ENCODE data around the gene TASP1.

TASP1 gene

DNA sequence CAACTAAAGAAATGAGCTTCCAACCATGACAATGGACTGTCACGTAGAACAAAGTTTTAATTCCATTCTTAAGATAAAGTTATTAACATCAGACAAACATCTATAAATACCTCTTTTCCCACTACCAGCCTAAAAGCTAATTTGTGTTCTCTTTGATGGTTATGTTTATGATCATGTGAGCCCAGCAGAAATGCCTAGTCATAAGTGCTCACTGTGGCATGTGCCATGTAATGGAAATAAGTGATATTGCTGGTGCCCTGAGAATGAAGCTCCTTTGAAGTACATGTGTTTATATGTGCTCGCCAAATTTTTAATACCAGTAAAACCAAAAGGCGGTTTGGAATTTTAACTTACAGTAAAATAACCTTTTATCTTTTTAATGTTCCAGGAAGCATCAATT lies 211.9 kb downstream of the TASP1 start:
- no peak for DNase-seq

DNA sequence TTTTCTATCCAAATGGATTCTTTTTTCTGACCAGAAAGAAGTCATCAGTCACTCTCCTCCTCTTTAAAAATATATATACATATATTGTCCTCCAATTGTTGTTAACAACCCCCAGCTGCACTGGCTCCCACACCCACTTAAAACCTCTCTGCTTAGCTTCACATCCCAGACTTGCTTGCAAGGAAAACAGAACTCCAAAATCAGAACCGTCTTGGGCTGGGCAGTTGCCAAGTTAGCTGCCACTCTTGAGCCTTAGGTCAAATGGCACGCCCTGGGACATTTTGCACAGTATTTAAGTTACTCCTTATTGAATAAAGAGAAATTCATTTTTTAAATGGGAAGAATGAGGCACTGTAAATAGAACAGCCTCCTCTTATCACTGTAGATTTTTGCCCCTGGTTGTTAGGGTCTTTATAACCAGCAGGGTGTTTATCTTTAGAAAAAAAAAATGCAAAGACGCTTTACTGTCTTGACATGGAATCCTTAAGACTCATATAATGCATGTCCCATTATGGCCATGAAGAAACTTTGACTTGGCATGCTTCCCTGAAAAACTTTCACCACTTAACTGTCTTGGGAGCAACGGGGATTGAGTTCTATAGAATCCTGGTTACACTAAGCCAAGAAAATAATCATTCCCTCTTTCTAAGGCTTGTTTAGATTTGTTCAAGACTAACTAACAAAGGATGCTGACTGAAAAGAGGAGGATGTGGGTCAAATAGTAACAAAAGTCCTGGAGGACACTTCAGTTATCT lies 213.2 kb downstream of the TASP1 start:
- DNase-seq: no peak

DNA sequence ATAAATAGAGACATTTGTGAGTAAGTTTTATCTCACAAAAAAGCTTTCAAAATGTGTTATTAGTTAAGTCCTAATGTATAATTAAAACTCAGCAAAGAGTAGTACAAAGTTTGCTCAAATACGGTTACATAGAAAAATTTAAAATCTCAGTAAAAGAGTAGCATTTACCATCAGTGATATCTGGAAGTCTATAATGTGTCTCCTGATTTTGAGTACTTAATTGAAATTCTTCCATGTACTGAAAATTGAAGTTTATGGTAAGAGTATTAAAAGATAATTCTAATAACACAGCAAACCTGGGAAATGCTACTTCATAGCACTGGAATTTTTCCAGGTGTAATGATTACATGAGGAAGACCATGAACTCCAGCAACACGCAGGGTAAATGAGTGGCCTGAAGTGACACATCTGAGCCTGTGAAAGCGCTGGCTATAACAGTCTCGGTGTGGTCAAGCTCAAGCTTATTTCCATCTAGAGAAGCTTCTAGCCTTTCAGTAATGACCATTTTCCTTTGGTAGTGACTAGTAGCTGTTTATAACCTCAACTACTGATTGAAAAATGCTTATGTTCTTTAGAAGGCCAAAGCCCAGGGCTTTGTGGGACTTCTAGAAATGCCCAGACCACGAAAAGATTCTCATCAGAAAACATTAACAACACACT lies 214.4 kb downstream of the TASP1 start:
- no peak for DNase-seq

DNA sequence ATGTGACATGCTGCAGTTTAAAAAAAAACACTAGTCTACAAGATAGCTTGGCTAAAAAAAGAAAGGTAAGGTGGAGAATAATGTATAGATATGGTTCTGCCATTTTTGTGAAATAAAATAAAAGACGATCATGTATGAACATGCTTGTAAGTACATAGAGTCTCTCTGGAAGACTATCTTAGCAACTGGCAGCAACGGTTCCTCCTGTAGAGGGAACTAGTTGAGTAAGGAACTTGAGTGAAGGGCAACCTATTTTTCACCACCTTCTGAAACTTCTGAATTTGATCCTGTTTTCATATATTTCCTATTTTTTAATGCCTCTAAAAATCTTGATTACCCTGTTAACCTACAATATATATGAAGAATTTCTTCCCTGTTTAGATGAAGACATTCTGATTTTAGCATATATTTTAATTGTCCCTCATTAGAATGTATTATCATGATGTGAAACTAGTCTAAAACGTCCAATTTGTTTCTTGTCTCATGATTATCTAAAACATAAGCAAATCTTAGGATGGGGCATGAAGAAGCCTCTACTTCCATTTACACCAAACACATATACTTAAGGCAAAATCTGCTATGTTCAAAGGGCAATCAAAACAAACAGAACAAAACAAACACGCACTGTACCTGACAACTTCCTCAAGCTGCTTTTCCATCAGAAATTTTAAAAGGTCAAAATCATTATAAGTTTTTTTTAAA lies 215.1 kb downstream of the TASP1 start:
- DNase-seq: no peak

DNA sequence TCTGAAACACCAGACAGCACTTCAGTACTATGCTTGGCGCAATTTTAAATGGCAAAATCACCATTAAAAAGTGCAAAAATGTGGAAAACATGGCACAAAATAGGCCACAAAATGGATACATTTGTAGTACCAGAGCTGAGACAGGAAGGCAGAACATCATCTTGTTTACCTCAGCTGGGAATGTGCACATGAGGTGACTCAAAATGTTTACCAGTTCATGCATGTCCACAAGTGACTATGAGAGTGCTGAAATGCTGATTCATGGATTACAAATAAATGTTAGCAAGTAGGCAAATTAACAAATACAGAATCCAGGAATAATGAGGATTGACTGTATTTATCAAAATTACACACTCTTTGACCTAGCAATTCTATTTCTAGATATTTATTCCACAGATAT lies 216.1 kb downstream of the TASP1 start:
- DNase-seq: no peak

DNA sequence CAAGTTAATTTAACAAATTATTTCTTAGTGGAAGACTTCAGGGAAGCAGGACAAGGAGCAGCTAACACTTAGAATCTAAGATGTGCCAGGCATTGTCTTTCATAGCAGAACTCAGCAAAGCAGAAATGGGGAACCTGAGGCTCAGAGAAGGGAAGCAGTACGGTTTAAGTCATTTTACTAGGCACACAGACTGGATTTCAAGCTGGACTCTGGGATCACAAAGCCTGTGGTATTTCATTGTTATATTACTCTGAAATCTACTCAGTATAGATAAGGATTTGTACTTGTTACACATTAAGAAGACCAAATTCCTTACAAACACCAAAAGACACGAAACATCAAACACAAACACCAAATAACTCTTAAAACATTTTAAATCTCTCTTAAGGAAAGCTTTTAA lies 218.1 kb downstream of the TASP1 start:
- no peak for DNase-seq

DNA sequence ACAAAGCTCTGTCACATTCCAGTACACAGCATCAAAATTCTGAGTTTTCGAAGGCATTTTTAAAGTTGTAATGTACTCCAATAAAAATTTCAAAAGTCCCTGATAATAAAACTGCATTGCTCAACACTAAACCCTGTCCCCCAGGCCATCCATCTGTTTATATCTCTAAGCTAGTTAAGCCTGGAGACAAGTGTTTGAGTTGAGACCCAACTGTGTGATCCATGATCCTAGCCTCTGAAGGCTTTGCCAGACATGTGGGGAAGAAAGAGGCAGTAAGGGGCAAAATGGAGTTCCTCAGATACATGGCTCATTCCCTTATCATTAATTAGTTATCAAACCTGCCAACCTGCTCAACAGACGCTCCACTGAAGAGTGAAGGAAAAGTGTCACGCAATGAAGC lies 219.3 kb downstream of the TASP1 start:
- DNase-seq: no peak

DNA sequence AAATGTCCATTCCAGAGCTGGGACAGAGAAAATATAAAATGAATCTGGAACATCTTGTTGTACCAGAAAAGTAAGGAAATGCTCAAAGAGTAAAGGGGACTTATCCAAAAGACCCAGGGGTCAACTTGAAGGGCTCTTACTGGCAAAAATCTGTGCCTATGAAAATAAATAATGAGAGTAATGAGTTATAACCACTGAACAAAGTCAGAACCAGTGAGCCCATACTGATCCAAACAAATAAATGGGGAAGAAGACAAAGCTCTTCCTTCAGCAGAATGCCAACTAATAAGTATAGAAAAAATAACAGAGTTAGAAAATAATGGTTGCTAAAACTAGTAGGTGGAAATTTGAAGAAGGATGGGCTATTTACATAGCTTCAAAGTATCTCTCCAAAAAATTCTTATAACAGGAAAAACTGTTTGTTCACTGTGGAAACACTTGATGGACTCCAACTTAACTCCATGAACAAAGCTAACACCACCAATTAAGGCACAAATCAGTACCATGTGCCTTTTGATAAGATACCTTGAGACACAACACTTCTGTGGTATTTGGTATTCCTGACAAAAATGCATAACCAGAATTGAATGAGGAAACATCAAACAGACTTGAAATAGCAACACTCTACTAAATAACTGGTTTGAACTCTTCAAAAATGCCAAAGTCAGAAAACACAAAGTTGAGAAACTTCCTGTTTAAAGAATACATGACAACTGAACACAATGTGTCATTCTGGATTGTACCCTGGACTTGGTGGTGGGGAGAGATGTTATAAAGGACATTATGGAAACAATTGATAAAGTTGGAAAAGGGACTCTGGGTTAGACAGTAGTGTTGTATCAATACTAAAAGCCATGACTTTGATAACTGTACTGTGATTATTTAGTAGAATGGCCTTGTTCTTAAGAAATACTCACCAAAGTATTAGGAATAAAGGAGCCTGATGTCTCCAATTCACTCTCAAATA lies 220.2 kb downstream of the TASP1 start:
- DNase-seq: no peak

DNA sequence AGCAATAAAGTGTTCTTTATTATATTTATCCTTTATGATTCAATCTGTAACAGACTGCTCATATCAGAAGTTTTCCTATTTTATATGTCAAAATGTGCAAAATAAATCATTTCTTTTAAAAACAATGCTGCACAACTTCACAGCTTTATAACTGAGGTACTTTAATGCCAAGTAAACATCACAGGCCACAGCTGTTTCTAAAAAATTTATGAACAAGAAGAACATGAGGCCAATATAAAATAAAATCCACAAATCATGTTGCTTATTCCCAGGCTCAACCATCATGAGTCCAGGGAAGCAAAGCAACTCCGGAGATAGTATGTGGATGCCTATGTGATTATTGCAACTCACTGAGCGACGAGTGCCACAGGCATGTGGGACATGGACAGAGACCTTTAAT lies 222.2 kb downstream of the TASP1 start:
- DNase-seq: no peak

DNA sequence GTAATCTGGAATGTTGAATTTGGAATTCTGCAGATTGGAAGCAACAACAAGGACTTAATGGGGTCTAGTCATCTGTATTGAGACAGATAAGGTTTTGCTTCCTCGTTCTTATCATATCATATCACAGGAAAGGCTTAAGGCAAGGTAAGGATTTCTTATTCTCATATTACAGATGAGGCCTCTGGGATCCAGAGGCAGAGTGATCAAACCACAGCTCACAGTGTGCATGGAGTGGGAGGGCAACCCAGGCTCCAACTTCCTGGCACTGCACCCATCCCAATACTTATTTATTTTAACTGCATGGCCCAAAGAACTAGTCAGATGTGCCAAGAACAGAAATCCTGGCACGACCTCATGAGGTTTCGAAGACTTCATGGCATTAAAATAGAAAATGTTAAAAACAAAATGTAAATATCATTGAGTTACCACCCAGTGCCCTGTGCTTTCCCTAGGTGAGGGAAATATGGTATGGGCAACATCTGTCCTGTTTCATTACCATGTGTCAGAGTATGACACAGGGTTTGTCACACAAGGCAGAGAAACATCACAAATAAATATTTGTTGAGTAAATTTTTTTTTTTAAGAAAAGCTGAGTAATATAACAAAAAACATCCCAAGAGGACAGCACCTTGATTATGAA lies 225.8 kb downstream of the TASP1 start:
- no peak for DNase-seq

DNA sequence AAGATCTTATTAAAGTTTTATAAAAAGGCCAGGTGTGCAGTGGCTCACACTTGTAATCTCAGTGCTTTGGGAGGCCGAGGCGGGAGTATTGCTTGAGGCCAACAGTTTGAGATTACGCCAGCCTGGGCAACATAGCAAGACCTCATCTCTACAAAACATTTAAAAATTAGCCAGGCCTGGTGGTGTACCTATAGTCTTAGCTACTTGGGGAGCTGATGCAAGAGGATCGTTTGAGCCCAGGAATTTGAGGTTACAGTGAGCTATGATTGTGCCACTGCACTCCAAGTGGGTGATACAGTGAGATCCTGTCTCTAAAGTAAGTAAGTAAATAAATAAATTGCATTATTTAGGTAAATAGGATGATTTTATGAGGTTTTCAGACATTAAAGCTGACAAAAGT lies 234.4 kb downstream of the TASP1 start:
- no peak for DNase-seq

DNA sequence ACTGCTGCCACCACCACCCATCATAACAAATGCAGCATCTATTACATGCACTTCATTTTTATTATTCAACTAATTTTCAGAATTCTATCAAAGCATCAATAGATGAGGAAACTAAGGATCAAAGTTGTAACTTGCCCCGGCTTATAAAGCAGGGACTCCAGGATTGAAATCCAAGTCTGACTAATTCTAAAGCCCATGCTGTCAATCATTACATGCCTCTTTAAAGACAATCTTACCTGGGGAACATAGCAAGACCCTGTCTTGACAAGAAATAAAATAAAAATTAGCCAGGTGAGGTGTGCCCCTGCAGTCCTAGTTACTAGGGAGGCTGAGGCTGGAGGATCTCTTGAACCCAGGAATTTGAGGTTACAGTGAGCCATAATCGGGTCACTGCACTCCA lies 235.3 kb downstream of the TASP1 start:
- no peak for DNase-seq

DNA sequence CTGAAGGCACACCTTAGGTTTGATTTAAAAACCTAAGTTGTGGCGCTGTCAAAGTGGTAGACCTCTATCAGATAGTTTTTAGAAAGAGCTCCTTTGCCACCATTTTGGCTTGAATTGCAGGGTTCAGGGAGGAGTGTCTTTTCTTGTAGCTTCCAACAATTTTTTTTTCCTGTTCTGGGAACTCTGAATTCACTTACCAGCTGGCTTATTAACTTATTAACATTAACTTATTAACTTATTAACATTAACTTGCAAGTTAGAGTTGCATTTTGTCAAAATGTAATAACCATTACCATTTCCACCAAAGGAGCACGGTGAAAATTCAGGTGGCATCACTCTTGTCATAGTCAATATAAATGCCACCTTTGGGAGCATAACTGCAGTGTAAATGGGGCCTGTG lies 235.7 kb downstream of the TASP1 start:
- no peak for DNase-seq

DNA sequence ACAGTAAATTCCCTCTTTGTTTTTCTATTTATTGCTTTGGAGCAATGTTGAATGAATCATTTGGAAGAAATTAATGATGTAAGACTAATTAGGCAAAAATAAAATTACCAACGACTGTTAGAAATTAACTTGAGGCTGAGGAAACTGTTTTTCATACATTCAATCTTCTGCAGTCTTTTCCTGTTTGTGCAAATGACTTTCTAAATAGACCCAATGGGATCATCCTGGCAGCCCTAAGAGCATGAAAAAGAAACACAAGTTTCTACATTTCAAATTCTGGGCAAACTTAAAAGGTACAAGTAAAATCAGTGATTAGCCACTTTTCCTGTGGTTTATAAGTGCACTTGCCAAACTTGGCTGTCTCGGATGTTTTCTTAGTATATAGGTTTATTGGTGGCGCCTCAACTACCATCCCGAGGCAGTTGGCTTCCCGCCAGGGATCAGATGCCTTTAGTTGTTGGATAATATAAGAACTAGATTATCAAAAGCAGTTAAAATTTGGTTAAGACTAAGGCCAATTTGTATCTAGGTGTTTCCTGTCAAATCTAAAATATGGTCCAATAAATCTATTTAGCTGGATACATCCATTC lies 236.5 kb downstream of the TASP1 start:
- no peak for DNase-seq

DNA sequence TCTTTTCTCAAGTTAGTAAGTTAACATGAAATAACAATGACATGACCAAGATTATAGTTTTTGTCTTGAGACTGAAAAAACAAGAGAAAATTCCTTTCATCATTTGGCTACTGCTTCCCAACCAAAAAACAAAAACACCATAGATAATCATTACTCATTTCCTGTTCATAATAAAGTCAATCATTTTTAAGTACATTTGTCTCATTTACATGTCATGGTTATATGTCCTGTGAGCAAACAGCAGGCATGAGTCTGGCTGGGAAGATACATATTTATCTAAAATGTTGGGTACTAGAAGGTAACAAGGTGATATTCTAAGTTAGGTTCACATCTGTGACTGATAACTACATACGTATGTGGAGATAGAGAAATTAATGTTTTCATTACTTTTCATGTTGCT lies 237.1 kb downstream of the TASP1 start:
- no peak for DNase-seq

DNA sequence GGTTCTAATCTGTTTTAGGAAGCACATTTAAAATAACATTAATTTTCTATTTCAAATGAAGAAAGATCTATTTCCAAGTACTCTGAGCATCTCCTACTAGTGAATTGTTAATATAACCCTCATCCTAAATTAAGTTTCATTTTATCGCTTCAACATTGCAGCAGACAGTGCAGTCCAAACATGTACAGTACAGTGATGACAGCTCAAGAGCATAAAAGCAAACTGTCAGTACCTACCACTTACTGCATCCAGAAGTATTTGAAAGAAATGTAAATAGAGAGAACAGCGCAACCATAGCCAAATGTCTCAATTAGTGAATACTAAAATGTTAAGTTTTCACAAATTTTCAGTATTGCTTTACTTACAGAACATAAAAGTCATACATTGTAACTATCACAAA lies 238.3 kb downstream of the TASP1 start:
- no peak for DNase-seq

DNA sequence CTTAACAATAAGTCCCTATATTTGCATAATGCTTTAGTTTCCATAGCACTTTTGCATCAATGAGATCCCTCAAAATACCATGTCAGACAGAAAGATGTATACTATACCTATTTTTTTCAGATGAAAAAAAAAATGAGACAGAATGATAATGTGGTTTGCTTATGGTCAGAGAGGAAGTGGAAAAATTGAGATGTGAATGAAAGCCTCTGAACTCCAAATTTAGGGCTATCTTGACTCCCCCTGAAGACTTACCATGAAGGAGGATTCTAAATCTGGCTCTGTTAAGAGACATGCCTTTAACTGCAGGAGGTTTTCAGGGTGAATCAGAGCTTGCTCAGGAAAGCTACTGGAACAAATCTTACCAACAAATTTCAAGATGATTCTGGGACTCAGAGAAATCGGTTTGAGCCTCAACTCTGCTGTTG lies 241.4 kb downstream of the TASP1 start:
- DNase-seq: no peak

DNA sequence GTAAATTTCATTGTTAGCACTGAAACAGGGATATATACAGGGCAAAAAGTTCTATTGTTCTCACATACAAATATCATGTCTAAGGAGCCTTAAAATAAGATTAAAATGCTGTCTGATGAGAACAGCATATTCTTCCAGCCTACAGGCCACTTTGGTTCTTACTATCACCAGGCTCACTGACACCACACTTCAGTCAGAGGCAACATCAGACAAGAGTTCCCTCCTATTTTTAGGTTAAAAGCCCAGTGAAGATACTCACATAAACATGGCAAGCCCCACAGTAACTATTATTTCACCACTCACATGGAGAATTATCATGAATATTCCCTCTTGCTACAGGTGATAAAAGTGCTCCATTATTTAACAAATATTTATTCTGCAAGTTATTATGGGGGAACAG lies 241.9 kb downstream of the TASP1 start:
- DNase-seq: no peak

DNA sequence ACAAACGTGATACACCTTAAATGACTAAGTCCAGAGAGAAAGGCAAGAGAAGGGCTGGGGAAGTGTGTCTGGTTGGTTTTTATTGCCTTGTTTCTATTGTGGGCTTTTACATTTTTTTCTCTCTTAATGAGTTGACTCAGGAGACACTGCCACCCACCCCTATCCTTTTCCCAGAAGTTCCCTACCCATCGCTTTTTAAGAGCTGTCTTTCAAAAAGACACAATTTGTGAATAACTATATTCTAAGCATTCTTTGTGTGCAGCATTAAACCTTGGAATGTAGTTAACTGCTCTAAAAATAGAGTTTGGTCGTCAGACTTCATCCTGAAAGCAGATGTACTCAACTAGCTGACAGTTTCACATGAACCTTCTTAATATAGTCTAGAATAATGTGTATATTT lies 242.7 kb downstream of the TASP1 start:
- DNase-seq: no peak

DNA sequence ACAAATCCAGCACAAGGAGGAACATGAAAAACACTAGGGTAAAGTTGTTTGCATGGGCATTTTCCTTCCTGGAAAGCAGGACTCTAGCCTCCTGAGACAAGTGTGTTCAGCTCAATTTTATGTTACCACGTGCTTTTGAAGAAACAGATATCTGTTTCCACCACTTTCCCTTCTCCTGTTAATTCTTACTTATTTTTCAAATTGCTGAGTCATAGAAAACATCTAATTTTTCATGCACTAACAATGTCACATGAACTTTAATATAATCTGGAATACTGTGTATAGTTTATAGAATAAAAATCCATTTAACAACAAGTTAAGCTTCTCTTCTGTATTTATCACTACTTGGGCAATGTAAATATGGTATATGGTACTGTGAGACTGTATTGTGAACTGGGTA lies 243.5 kb downstream of the TASP1 start:
- no peak for DNase-seq

DNA sequence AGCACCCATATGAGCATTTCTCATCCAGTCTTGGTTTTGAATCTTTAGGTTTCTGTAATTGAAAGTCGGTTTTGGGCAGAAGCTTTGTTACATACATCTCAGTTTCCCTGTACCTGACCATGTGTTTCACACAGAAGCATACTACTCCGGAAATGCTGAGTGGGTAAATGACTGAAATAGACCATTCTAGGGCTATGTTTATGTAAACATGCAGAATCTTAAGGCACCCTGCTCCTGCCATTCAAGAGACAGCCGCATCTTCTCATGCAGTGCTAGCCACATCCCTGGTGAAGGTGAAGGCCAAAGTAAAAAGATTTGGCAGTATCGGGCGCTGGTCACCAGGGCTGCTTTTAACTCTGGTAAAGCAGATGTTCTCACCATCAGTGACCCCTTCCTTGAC lies 246.3 kb downstream of the TASP1 start:
- no peak for DNase-seq

DNA sequence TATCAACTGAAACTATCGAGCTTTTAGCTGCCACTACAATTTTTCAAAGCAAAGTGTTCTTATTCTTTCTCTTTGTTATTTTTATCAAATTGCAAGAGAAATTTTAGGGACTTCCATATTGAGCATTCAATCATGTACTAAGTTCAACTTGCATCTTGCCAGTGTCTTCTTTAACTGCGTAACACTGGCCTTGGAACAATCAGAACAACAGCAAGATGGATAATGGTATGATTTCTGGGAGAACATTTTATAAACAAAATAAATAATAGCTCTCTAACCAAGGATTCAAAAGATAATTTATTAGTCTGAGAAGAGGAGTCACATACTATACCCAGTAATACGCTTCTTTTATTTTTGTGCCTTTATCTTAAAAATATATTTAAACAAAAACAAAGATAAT lies 249.6 kb downstream of the TASP1 start:
- no peak for DNase-seq
